Suprapubic skin (tissue), 4 donors: Measurements from ENCODE around the gene HRCT1. TPM values are rescaled to one million over a fixed set of nuclear protein-coding genes. Genes with fewer than 3 reads are reported as not detected.

Experiments
- DNase-seq, 2 donors: peaks; one replicate each; pipeline ENCODE4 v3.0.0-alpha.2; 2019; ENCODE audit warnings: low spot score in 2 of 2
- H3K27ac ChIP-seq: fragments of 200-600 bp; sonication (generic); one replicate; pipeline ENCODE4 v1.5.1; 2019
- H3K27me3 ChIP-seq: fragments of 200-600 bp; sonication (generic); one replicate; pipeline ENCODE4 v1.5.1; 2019
- H3K36me3 ChIP-seq: fragments of 200-600 bp; sonication (generic); one replicate; pipeline ENCODE4 v1.5.1; 2019
- H3K4me1 ChIP-seq: fragments of 200-600 bp; sonication (generic); one replicate; pipeline ENCODE4 v1.5.1; 2019
- H3K4me3 ChIP-seq: fragments of 200-600 bp; sonication (generic); one replicate; pipeline ENCODE4 v1.5.1; 2019; ENCODE audit warnings: mild to moderate bottlenecking
- H3K9me3 ChIP-seq: fragments of 200-600 bp; sonication (generic); one replicate; pipeline ENCODE4 v1.5.1; 2019
- EP300 ChIP-seq: sonication (generic); formaldehyde crosslinking; IDR thresholded peaks from one replicate; pipeline ENCODE4 v1.6.1; 2017; ENCODE audit warnings: antibody characterized with exemption
- POLR2A ChIP-seq, 2 donors: fragments of 450-650 bp; IDR thresholded peaks; one replicate each; pipeline ENCODE4 v1.6.1; 2017; ENCODE audit warnings: antibody characterized with exemption in 2 of 2, mild to moderate bottlenecking in 2 of 2, moderate library complexity in 2 of 2
- POLR2AphosphoS5 ChIP-seq, 3 donors: sonication (generic); formaldehyde crosslinking; IDR thresholded peaks; one replicate each; pipeline ENCODE4 v1.6.1; 2017; ENCODE audit warnings: antibody characterized with exemption in 3 of 3
- WGBS: methylation state at CpG from one replicate; pipeline ENCODE4 v1.1.5; 2018; 5-methylcytosine and 5-hydroxymethylcytosine counted together
- total RNA-seq, 4 donors: library from RNA; depleted of rRNA; stranded (reverse); fragments of >200 nt; gene quantifications; one replicate each; pipeline ENCODE4 v1.1.0, GENCODE V29; 2016
- TF ChIP-seq, protein P1 (sequence below), 2 donors: fragments of 200-600 bp in 1 of 2; fragments of 450-650 bp in 1 of 2; sonication (generic) in 1 of 2; IDR thresholded peaks; one replicate each; pipeline ENCODE4 v1.5.1; 2016 to 2019; ENCODE audit warnings: antibody characterized with exemption in 2 of 2, mild to moderate bottlenecking in 1 of 2, moderate library complexity in 1 of 2

HRCT1 gene
- total RNA-seq, 4 donors from 2014 or later: 1.2 to 5.8 (median 2.9) TPM

DNA sequence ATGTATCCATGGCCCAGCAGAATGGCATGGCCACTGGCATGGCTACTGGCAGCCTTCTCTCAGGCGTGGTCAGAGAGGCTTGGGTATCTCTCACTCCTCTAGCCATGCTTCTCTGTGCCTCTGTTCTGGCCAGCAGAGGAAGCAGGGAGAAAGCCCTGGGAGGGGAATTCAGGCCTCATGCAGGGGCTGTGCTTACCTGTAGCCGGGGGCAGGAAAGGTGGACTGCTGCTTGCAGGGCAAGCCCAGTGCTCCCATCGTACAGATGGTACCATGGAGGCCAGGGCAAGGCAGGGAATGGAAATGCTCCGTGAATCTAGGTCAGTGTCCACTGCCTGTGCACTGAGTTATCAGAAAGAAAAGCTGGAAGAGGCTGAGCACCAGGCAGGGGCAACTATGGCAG lies 38.5 kb upstream of the HRCT1 start:
- H3K36me3 ChIP-seq: no peaks in the 10 kb centered on the region

DNA sequence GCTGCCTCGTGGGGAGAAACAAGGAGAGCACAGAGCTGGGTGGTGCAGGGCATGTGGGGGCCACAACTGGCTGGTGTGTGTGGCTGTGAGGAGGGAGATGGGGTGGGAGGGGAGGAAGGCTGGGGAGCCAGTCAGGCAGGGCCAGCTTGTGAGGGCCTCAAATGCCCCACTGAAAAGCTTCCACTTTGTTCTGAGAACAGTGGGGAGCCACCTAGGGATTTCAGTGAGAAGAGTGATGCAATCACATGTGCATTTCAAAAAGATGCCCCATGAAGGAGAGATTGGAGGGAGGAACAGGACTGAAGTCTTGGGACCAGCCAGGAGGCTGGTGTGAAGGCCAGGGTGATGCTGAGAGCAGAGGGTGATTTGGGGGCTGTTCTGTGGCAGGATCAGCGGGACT lies 37.1 kb upstream of the HRCT1 start:
- DNase-seq: no peak
- TF ChIP-seq POLR2AphosphoS5 (IDR thresholded peaks at IDR 0.05): no peak
- TF ChIP-seq, protein P1, sequence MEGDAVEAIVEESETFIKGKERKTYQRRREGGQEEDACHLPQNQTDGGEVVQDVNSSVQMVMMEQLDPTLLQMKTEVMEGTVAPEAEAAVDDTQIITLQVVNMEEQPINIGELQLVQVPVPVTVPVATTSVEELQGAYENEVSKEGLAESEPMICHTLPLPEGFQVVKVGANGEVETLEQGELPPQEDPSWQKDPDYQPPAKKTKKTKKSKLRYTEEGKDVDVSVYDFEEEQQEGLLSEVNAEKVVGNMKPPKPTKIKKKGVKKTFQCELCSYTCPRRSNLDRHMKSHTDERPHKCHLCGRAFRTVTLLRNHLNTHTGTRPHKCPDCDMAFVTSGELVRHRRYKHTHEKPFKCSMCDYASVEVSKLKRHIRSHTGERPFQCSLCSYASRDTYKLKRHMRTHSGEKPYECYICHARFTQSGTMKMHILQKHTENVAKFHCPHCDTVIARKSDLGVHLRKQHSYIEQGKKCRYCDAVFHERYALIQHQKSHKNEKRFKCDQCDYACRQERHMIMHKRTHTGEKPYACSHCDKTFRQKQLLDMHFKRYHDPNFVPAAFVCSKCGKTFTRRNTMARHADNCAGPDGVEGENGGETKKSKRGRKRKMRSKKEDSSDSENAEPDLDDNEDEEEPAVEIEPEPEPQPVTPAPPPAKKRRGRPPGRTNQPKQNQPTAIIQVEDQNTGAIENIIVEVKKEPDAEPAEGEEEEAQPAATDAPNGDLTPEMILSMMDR (IDR thresholded peaks at IDR 0.05): no peak
- Histone ChIP-seq H3K27ac (no peak overlapping the region), H3K27me3 (no peaks in the 10 kb centered on the region), H3K4me1 (no peaks in the 10 kb centered on the region), H3K9me3 (no peaks in the 10 kb centered on the region), H3K36me3 (no peaks in the 10 kb centered on the region), H3K4me3 (no peak overlapping the region)
- WGBS: 57% methylated on average over 1 of the region's 2 CpGs

More for the DNA sequence above, 38.5 kb upstream of the HRCT1 start:
- Histone ChIP-seq H3K4me3 (no peak overlapping the region), H3K27ac (no peak overlapping the region), H3K9me3 (no peaks in the 10 kb centered on the region), H3K4me1 (no peaks in the 10 kb centered on the region), H3K27me3 (peaks cover 4% of the 10 kb centered on the region)
- DNase-seq: no peak
- TF ChIP-seq EP300: no peak
- TF ChIP-seq, protein P1 (IDR thresholded peaks at IDR 0.05): no peak
- no peak for TF ChIP-seq POLR2A (IDR thresholded peaks at IDR 0.05)
- TF ChIP-seq POLR2AphosphoS5 (IDR thresholded peaks at IDR 0.05): no peak
- WGBS: 86% methylated on average over 3 of the region's 4 CpGs

DNA sequence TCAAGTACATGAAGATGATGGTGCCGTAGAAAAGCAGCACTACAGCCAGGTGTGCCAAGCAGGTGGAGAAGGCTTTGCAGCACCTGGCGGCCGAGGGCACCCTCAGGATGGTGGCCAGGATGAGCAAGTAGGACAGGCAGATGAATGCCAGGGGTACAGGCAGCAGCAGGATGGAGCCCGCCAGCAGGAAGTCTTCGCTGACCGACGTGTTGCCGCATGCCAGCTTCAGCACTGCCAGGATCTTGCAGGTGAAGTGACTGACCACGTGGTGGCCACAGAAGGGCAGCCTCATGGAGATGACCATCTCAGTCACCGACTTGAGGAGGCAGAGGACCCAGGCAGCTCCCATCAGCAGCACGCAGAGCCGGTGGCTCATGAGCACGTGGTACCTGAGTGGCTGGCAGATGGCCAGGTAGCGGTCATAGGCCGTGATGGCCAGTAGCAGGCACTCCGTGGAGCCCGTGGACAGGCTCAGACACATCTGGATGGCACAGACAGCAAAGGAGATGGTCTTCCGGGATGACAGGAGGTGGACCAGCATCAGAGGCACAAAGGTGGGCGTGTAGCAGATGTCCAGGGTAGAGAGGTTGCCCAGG lies 36.3 kb upstream of the HRCT1 start:
- Histone ChIP-seq H3K27ac (no peak overlapping the region), H3K36me3 (no peaks in the 10 kb centered on the region), H3K9me3 (no peaks in the 10 kb centered on the region), H3K4me3 (no peak overlapping the region), H3K27me3 (no peaks in the 10 kb centered on the region), H3K4me1 (no peaks in the 10 kb centered on the region)
- DNase-seq: no peak
- WGBS: 88% methylated on average over 19 of the region's 19 CpGs
- TF ChIP-seq POLR2AphosphoS5 (IDR thresholded peaks at IDR 0.05): no peak
- TF ChIP-seq, protein P1 (IDR thresholded peaks at IDR 0.05): no peak
- no peak for TF ChIP-seq POLR2A (IDR thresholded peaks at IDR 0.05)
- no peak for TF ChIP-seq EP300

DNA sequence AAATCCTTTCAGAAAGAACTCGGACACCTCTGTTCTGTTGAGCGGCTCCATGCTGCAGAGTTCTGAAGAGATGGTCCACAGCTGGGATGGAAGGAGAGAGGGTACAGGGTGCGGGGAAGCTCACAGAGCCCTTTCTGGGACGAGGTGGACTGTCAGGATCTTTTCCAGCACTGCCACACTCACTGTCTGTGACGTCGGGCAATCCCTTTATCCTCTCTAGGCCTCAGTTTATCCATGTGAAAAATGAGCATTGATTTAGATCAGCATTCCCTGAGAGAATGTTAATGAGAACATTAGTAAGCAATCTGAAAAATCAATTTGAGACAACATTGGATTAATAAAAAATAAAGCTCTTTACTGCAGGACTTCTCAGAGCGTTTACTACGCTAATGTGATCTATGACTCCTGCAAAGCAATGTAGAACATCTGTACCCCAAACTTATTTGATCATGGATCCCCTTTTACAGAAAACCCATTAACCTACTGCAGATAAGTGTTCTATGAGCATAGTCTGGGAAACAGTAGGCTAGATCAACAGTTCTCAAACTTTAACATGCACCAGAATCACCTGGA lies 35.6 kb upstream of the HRCT1 start, which contains the start of gene OR13J1:
OR13J1 (minus strand) TSS at position 51 of the 573 bp plus-strand sequence; CDS start at position 51, 0 bp downstream.
- TF ChIP-seq, protein P1 (IDR thresholded peaks at IDR 0.05): no peak
- TF ChIP-seq POLR2A (IDR thresholded peaks at IDR 0.05): no peak
- TF ChIP-seq EP300: no peak
- TF ChIP-seq POLR2AphosphoS5 (IDR thresholded peaks at IDR 0.05): no peak
- H3K4me1 ChIP-seq: no peaks in the 10 kb centered on the region
- no peaks in the 10 kb centered on the region for H3K9me3 ChIP-seq
- no peaks in the 10 kb centered on the region for H3K27me3 ChIP-seq
- WGBS: 89% methylated on average over 8 of the region's 8 CpGs
- no peak within 1 kb of the TSS for H3K4me3 ChIP-seq
- DNase-seq: no peak
- no peak within 1 kb of the TSS for H3K27ac ChIP-seq
- no peaks in the 10 kb centered on the region for H3K36me3 ChIP-seq

DNA sequence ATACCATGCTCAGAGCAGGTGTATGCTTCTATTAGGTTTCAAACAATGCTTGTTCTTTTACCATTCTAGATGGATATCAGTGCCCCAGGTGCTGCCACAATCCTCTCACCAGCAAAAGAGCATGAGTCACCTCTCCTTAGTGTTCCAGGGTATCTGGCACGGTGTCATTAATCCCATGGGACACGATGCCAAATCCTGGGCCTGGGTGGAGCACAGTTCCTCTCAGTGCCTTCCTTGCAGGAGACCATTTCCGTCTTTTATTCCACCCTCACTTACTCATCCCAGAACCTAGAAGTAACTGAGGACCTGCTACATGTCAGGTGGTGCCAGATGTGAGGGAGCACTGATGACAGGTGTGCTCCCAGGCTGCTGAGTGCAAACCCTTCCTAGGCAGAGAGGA lies 34.5 kb upstream of the HRCT1 start:
- H3K27ac ChIP-seq: no peak overlapping the region
- WGBS: 46% methylated on average over 3 of the region's 3 CpGs
- H3K4me1 ChIP-seq: no peaks in the 10 kb centered on the region
- DNase-seq: no peak
- no peak overlapping the region for H3K4me3 ChIP-seq
- no peaks in the 10 kb centered on the region for H3K36me3 ChIP-seq
- H3K9me3 ChIP-seq: no peaks in the 10 kb centered on the region
- TF ChIP-seq EP300 (no peak), POLR2A (IDR thresholded peaks at IDR 0.05) (no peak)
- H3K27me3 ChIP-seq: no peaks in the 10 kb centered on the region
